Ovary (tissue), 9 donors: ENCODE results near the gene SLC12A3. TPM values are rescaled to one million over a fixed set of nuclear protein-coding genes. Genes with fewer than 3 reads are reported as not detected.

Experiments used
- DNase-seq, 5 donors: peaks; one replicate each; pipeline ENCODE4 v3.0.0-alpha.2; 2019 to 2020
- H3K27ac ChIP-seq, 2 donors: fragments of 200-600 bp; one replicate each; pipeline versions ENCODE4 v1.5.1 to v1.8.0; 2019 to 2022
- H3K27me3 ChIP-seq: fragments of 200-600 bp; one replicate; pipeline ENCODE4 v1.8.0; 2022
- H3K36me3 ChIP-seq: fragments of 200-600 bp; sonication (generic); one replicate; pipeline ENCODE4 v1.5.1; 2019
- H3K4me1 ChIP-seq: one replicate; pipeline ENCODE4 v1.8.1; 2013; ENCODE audit warnings: mild to moderate bottlenecking, moderate library complexity; ENCODE audit not compliant: insufficient read depth
- H3K4me3 ChIP-seq: fragments of 200-600 bp; sonication (generic); one replicate; pipeline ENCODE4 v1.5.1; 2017
- H3K9me3 ChIP-seq, 2 donors: fragments of 200-600 bp in 1 of 2; sonication (generic) in 1 of 2; one replicate each; pipeline versions ENCODE4 v1.5.1 to v1.8.1; 2013 to 2019; ENCODE audit warnings: mild to moderate bottlenecking in 1 of 2, moderate library complexity in 1 of 2
- EP300 ChIP-seq: sonication (generic); formaldehyde crosslinking; IDR thresholded peaks from one replicate; pipeline ENCODE4 v1.6.1; 2017; ENCODE audit warnings: antibody characterized with exemption
- POLR2A ChIP-seq: fragments of 450-650 bp; IDR thresholded peaks from one replicate; pipeline ENCODE4 v1.6.1; 2017; ENCODE audit warnings: antibody characterized with exemption, mild to moderate bottlenecking, moderate library complexity
- WGBS, 3 donors: extraction: QIAGEN DNeasy Blood & Tissue Kit in 1 of 3; methylation state at CpG; one replicate each; pipeline versions ENCODE4 v1.1.5 to v1.1.7; 2013 to 2017; 5-methylcytosine and 5-hydroxymethylcytosine counted together
- intact Hi-C, 4 donors: fragments of 100-400 bp; cut with DNase I; formaldehyde crosslinking; loops; one replicate each; pipeline versions ENCODE4 v1.11.0 to v1.15.1; 2022 to 2023
- polyA plus RNA-seq, 2 donors: library from polyadenylated mRNA; stranded (reverse); fragments of 200-250 nt in 1 of 2; fragments of 350-450 nt in 1 of 2; fragmentation: Illumina TruSeq in 1 of 2; extraction: RNeasy Lipid Tissue Mini Kit (QIAGEN cat#74804) in 1 of 2; gene quantifications; one replicate each; pipeline ENCODE4 v1.2.3, GENCODE V29; 2013 to 2014
- total RNA-seq, 7 donors: library from RNA; depleted of rRNA in 2 of 7; stranded (reverse); fragments of >200 nt in 2 of 7; fragmentation: NEBNext Ultra II Directional in 3 of 7; extraction: Animal tissue kit (Norgen Biotek cat#: 25700) in 3 of 7; gene quantifications; one replicate each; pipeline versions ENCODE4 v1.1.0 to v1.2.4, GENCODE V29; 2016 to 2023
- TF ChIP-seq, protein P1 (sequence below), 3 donors: fragments of 450-650 bp in 2 of 3; fragments of 200-600 bp in 1 of 3; IDR thresholded peaks; one replicate each; pipeline versions ENCODE4 v1.5.1 to v1.8.0; 2016 to 2022; ENCODE audit warnings: antibody characterized with exemption in 3 of 3, mild to moderate bottlenecking in 1 of 3
- donor health status: DM: no; HTN: no; CAD: no; lungs with moderate emphysema.
- donor health status: DM: no; HTN: no; CAD: no.
- donor health status: Bipolar disorder and iron deficiency.
- donor health status: DM: yes; HTN: yes; CAD: no.
- donor health status: DM: no; HTN: no; CAD: no.
- donor health status: DM: yes; HTN: yes; CAD: no.

SLC12A3 gene
- total and polyA plus RNA-seq, 9 donors: 0.04 to 0.37 TPM; not detected in 7

DNA sequence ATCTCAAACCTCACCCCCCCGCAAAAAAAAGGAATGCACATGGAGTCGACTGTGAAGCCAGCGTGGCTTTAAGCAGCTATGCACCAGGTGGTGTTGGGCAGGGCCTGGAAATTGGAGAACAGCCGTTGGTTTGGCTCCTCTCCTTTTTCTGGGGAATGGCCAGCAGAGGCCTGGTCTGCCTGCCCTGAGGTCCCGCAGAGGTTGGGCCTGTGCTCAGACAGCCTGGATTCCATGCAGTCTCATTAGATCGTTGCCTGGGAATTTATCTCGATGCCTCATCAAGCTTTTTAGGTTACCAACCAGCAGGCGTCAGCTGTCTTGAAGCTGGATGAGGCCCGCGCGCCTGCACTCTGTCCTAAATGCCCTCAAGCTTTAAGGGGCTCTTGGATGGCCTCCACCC lies 9.8 kb downstream of the SLC12A3 start:
- 43 to 56% (median 47%) methylated on average over 10 to 11 of the region's 11 CpGs for WGBS, 3 donors
- intact Hi-C loops: loop anchor here in 1 of 4 donors (10.0 kb wide), 1 partner anchor 60 kb away; the partner anchor contains the start of gene HERPUD1
- TF ChIP-seq POLR2A (no peak), EP300 (no peak)
- TF ChIP-seq, protein P1, sequence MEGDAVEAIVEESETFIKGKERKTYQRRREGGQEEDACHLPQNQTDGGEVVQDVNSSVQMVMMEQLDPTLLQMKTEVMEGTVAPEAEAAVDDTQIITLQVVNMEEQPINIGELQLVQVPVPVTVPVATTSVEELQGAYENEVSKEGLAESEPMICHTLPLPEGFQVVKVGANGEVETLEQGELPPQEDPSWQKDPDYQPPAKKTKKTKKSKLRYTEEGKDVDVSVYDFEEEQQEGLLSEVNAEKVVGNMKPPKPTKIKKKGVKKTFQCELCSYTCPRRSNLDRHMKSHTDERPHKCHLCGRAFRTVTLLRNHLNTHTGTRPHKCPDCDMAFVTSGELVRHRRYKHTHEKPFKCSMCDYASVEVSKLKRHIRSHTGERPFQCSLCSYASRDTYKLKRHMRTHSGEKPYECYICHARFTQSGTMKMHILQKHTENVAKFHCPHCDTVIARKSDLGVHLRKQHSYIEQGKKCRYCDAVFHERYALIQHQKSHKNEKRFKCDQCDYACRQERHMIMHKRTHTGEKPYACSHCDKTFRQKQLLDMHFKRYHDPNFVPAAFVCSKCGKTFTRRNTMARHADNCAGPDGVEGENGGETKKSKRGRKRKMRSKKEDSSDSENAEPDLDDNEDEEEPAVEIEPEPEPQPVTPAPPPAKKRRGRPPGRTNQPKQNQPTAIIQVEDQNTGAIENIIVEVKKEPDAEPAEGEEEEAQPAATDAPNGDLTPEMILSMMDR (IDR thresholded peaks at IDR 0.05): no peak
- H3K4me3 ChIP-seq: no peak overlapping the region
- no peaks in the 10 kb centered on the region for H3K36me3 ChIP-seq
- no peak overlapping the region for H3K27ac ChIP-seq
- H3K27me3 ChIP-seq: no peaks in the 10 kb centered on the region
- H3K9me3 ChIP-seq: no peaks in the 10 kb centered on the region
- no peaks in the 10 kb centered on the region for H3K4me1 ChIP-seq
- peak in 2 of 5 donors; percentile 55 to 57 for DNase-seq

DNA sequence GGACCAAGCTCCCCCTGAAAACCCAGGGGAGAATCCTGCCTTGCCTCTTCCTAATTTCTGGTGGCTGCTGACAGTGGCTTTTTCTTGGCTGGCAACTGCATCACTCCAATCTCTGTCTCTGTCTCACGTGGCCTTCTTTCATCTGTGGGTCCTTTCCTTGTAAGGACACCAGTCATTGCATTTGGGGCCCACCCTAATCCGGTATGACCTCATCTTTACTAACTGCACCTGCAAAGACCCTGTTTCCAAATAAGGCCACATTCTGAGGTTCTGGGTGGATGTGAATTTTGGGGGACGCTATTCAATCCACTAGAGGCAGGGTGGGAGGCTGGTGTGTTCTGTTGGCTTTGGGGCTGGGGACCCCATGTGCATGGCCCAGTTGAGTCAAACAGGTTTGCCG lies 11.0 kb downstream of the SLC12A3 start:
- TF ChIP-seq EP300: no peak
- Histone ChIP-seq H3K27ac (no peak overlapping the region), H3K27me3 (no peaks in the 10 kb centered on the region), H3K36me3 (no peaks in the 10 kb centered on the region), H3K4me3 (no peak overlapping the region), H3K4me1 (no peaks in the 10 kb centered on the region), H3K9me3 (no peaks in the 10 kb centered on the region)
- intact Hi-C loops: loop anchor here in 1 of 4 donors (10.0 kb wide), 1 partner anchor 59 kb away; the partner anchor contains the start of gene HERPUD1
- DNase-seq: no peak
- 74 to 93% (median 87%) methylated on average over 4 of the region's 4 CpGs for WGBS, 3 donors

GRCh38 chr16:56877486-56878182 lies 12.6 kb downstream of the SLC12A3 start:
- WGBS, 3 donors: 88 to 91% (median 90%) methylated on average over 13 of the region's 13 CpGs
- Histone ChIP-seq H3K27me3 (no peaks in the 10 kb centered on the region), H3K4me1 (no peaks in the 10 kb centered on the region), H3K36me3 (no peaks in the 10 kb centered on the region), H3K9me3 (no peaks in the 10 kb centered on the region), H3K27ac (no peak overlapping the region), H3K4me3 (no peak overlapping the region)
- DNase-seq: no peak
- intact Hi-C loops: loop anchor here in 1 of 4 donors (10.0 kb wide), 1 partner anchor 57 kb away; the partner anchor contains the start of gene HERPUD1
- TF ChIP-seq, protein P1 (IDR thresholded peaks at IDR 0.05): no peak
- no peak for TF ChIP-seq EP300
- no peak for TF ChIP-seq POLR2A

GRCh38 chr16:56878282-56878854 lies 13.4 kb downstream of the SLC12A3 start:
- no peaks in the 10 kb centered on the region for H3K4me1 ChIP-seq
- no peaks in the 10 kb centered on the region for H3K36me3 ChIP-seq
- H3K4me3 ChIP-seq: no peak overlapping the region
- DNase-seq: no peak
- intact Hi-C loops: loop anchor here in 1 of 4 donors (10.0 kb wide), 1 partner anchor 56 kb away; the partner anchor contains the start of gene HERPUD1
- H3K27me3 ChIP-seq: no peaks in the 10 kb centered on the region
- no peak overlapping the region for H3K27ac ChIP-seq
- WGBS, 3 donors: 89 to 91% (median 90%) methylated on average over 8 of the region's 8 CpGs
- TF ChIP-seq EP300 (no peak), POLR2A (no peak)
- TF ChIP-seq, protein P1 (IDR thresholded peaks at IDR 0.05): no peak
- no peaks in the 10 kb centered on the region for H3K9me3 ChIP-seq

DNA sequence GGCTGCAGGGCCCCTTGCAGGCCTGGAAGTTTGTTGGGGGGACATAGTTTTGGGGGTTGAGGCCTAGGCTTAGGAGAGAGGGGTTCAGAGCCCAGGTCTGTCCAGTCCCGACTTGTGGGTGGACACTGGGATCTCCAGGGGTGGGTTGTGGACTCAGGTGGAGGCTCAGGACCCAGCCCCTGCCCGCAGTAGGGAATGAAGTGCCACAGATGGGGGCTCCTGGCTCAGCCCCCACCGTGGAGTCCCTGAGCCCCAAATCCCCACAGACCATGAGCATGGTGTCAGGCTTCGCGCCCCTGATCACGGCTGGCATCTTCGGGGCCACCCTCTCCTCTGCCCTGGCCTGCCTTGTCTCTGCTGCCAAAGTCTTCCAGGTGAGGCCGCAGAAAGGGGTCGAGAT lies 14.3 kb downstream of the SLC12A3 start:
- Histone ChIP-seq H3K4me3 (no peak overlapping the region), H3K4me1 (no peaks in the 10 kb centered on the region), H3K27ac (no peak overlapping the region), H3K27me3 (no peaks in the 10 kb centered on the region), H3K36me3 (no peaks in the 10 kb centered on the region), H3K9me3 (no peaks in the 10 kb centered on the region)
- no peak for TF ChIP-seq EP300
- TF ChIP-seq, protein P1 (IDR thresholded peaks at IDR 0.05): no peak
- TF ChIP-seq POLR2A: no peak
- intact Hi-C loops: loop anchor here in 1 of 4 donors (10.0 kb wide), 1 partner anchor 56 kb away; the partner anchor contains the start of gene HERPUD1
- DNase-seq: no peak
- 87 to 94% (median 93%) methylated on average over 8 to 9 of the region's 9 CpGs for WGBS, 3 donors
